Measurements from ENCODE around the gene ATP2C2. TPM values are rescaled to one million over a fixed set of nuclear protein-coding genes. Genes with fewer than 3 reads are reported as not detected.

Gene ATP2C2
- total RNA-seq, 2 donors from 2014 or later: 2.0 to 2.6 TPM

- no peak for DNase-seq
- 91 to 96% methylated on average over 6 to 9 of the region's 9 CpGs for WGBS, 2 experiments (ENCODE audit: insufficient coverage in 1 of 2, insufficient read length in 1 of 2)
- H3K9me3 ChIP-seq (ENCODE audit: control insufficient read depth, low read length): peaks cover 11% of the 10 kb centered on the region
- Mint-ChIP-seq H3K36me3 (ENCODE audit: low read depth) (no peaks in the 10 kb centered on the region), H3K27me3 (ENCODE audit: insufficient read depth) (peaks cover 33% of the 10 kb centered on the region), H3K9me3 (peaks cover 8% of the 10 kb centered on the region), H3K27ac (no peak overlapping the region), H3K4me3 (no peak overlapping the region), H3K4me1 (no peaks in the 10 kb centered on the region)
- H3K9ac ChIP-seq (ENCODE audit: extremely low read depth, low read length, poor library complexity, severe bottlenecking): no peak overlapping the region
- H3K4me3 ChIP-seq (ENCODE audit: low read length): no peak overlapping the region
- no peak for TF ChIP-seq CTCF (conservative IDR thresholded peaks at IDR 0.05)
- no peak overlapping the region for H3K27ac ChIP-seq (ENCODE audit: low read depth, low read length)
- H3K36me3 ChIP-seq (ENCODE audit: control insufficient read depth, insufficient read depth, low read length): no peaks in the 10 kb centered on the region
- H3K27me3 ChIP-seq (ENCODE audit: control insufficient read depth, insufficient read depth, low read length, poor library complexity, severe bottlenecking): peaks cover 33% of the 10 kb centered on the region
- H3K4me1 ChIP-seq (ENCODE audit: control insufficient read depth, insufficient read depth, low read length): no peaks in the 10 kb centered on the region
Measured at GRCh38 chr16:84425696-84426095, 57.4 kb downstream of the ATP2C2 start.

GRCh38 chr16:84426804-84427203 lies 58.5 kb downstream of the ATP2C2 start:
- Mint-ChIP-seq H3K4me1 (no peaks in the 10 kb centered on the region), H3K36me3 (ENCODE audit: low read depth) (no peaks in the 10 kb centered on the region), H3K27ac (no peak overlapping the region), H3K4me3 (no peak overlapping the region), H3K27me3 (ENCODE audit: insufficient read depth) (peaks cover 31% of the 10 kb centered on the region), H3K9me3 (peaks cover 8% of the 10 kb centered on the region)
- H3K9ac ChIP-seq (ENCODE audit: extremely low read depth, low read length, poor library complexity, severe bottlenecking): no peak overlapping the region
- peaks cover 37% of the 10 kb centered on the region for H3K27me3 ChIP-seq (ENCODE audit: control insufficient read depth, insufficient read depth, low read length, poor library complexity, severe bottlenecking)
- no peak overlapping the region for H3K27ac ChIP-seq (ENCODE audit: low read depth, low read length)
- no peak overlapping the region for H3K4me3 ChIP-seq (ENCODE audit: low read length)
- TF ChIP-seq CTCF (conservative IDR thresholded peaks at IDR 0.05): no peak
- H3K4me1 ChIP-seq (ENCODE audit: control insufficient read depth, insufficient read depth, low read length): no peaks in the 10 kb centered on the region
- peaks cover 11% of the 10 kb centered on the region for H3K9me3 ChIP-seq (ENCODE audit: control insufficient read depth, low read length)
- no peaks in the 10 kb centered on the region for H3K36me3 ChIP-seq (ENCODE audit: control insufficient read depth, insufficient read depth, low read length)
- 90 to 92% methylated on average over 8 to 9 of the region's 12 CpGs for WGBS, 2 experiments (ENCODE audit: insufficient coverage in 1 of 2, insufficient read length in 1 of 2)
- no peak for DNase-seq

- Mint-ChIP-seq H3K27me3 (ENCODE audit: insufficient read depth) (peaks cover 27% of the 10 kb centered on the region), H3K36me3 (ENCODE audit: low read depth) (no peaks in the 10 kb centered on the region), H3K4me1 (no peaks in the 10 kb centered on the region), H3K4me3 (no peak overlapping the region), H3K27ac (no peak overlapping the region), H3K9me3 (peaks cover 8% of the 10 kb centered on the region)
- TF ChIP-seq CTCF (conservative IDR thresholded peaks at IDR 0.05): no peak
- Histone ChIP-seq H3K27me3 (ENCODE audit: control insufficient read depth, insufficient read depth, low read length, poor library complexity, severe bottlenecking) (peaks cover 37% of the 10 kb centered on the region), H3K27ac (ENCODE audit: low read depth, low read length) (no peak overlapping the region), H3K9me3 (ENCODE audit: control insufficient read depth, low read length) (peaks cover 11% of the 10 kb centered on the region), H3K36me3 (ENCODE audit: control insufficient read depth, insufficient read depth, low read length) (no peaks in the 10 kb centered on the region), H3K4me1 (ENCODE audit: control insufficient read depth, insufficient read depth, low read length) (no peaks in the 10 kb centered on the region), H3K9ac (ENCODE audit: extremely low read depth, low read length, poor library complexity, severe bottlenecking) (no peak overlapping the region), H3K4me3 (ENCODE audit: low read length) (no peak overlapping the region)
- WGBS, 2 experiments (ENCODE audit: insufficient coverage in 1 of 2, insufficient read length in 1 of 2): 96% methylated on average over 5 of the region's 8 CpGs; no CpG with 5 or more reads in 1 of the 2 experiments
- no peak for DNase-seq
Measured at GRCh38 chr16:84427553-84427952, 59.2 kb downstream of the ATP2C2 start.
